HepG2 (cell line): Measurements from ENCODE around the gene ACSS1. TPM values are rescaled to one million over a fixed set of nuclear protein-coding genes. Genes with fewer than 3 reads are reported as not detected.

Experiments used
- EED ChIP-seq: sonication (generic); formaldehyde crosslinking; IDR thresholded peaks from 2 replicates; pipeline ENCODE4 v1.5.0; 2020; ENCODE audit warnings: mild to moderate bottlenecking, missing genetic modification reagents
- FOXC1 ChIP-seq: sonication (generic); formaldehyde crosslinking; IDR thresholded peaks from 2 replicates; pipeline ENCODE4 v1.8.0; 2022; ENCODE audit warnings: mild to moderate bottlenecking, missing genetic modification reagents, borderline replicate concordance
- HNRNPL ChIP-seq: fragments of 200-400 bp; formaldehyde crosslinking; IDR thresholded peaks from 2 replicates; pipeline ENCODE4 v1.6.1; 2017; ENCODE audit warnings: mild to moderate bottlenecking, low read depth, low read length
- HNRNPLL ChIP-seq: fragments of 200-400 bp; formaldehyde crosslinking; IDR thresholded peaks from 2 replicates; pipeline ENCODE4 v1.6.1; 2017; ENCODE audit warnings: mild to moderate bottlenecking, low read depth, low read length; ENCODE audit not compliant: poor library complexity, severe bottlenecking
- KDM4B ChIP-seq: sonication (generic); formaldehyde crosslinking; IDR thresholded peaks from 2 replicates; pipeline ENCODE4 v1.4.0; 2020; ENCODE audit warnings: missing genetic modification reagents
- ZFP82 ChIP-seq: sonication (generic); formaldehyde crosslinking; IDR thresholded peaks from 2 replicates; pipeline ENCODE4 v1.5.1; 2020; ENCODE audit warnings: mild to moderate bottlenecking, missing genetic modification reagents, borderline replicate concordance
- ZNF33A ChIP-seq: sonication (generic); formaldehyde crosslinking; IDR thresholded peaks from 2 replicates; pipeline ENCODE4 v1.5.1; 2020; ENCODE audit warnings: missing genetic modification reagents, mild to moderate bottlenecking, moderate library complexity, borderline replicate concordance
- ZNF367 ChIP-seq: sonication (generic); formaldehyde crosslinking; IDR thresholded peaks from 2 replicates; pipeline ENCODE4 v1.4.0; 2020; ENCODE audit warnings: missing genetic modification reagents, borderline replicate concordance
- ZNF773 ChIP-seq: sonication (generic); formaldehyde crosslinking; IDR thresholded peaks from 2 replicates; pipeline ENCODE4 v1.4.0; 2020; ENCODE audit warnings: missing genetic modification reagents, borderline replicate concordance
- polyA plus RNA-seq, 8 experiments: library from polyadenylated mRNA; depleted of rRNA in 3 of 8; stranded (reverse) in 7 of 8; unstranded in 1 of 8; fragments of >200 nt; fragmentation: Illumina TruSeq in 4 of 8; extraction: Trizol in 4 of 8; gene quantifications; 2 replicates each; pipeline versions ENCODE4 v1.2.1 to v1.2.3, GENCODE V29; 2011 to 2016; ENCODE audit warnings: low read depth in 4 of 8, missing spikeins in 1 of 8, mixed read lengths in 1 of 8; ENCODE audit not compliant: insufficient read depth in 1 of 8
- total RNA-seq, 5 experiments: library from RNA; depleted of rRNA; stranded (reverse); fragments of >200 nt; fragmentation: Illumina TruSeq; extraction: Trizol; gene quantifications; 2 replicates each; pipeline ENCODE4 v1.2.3, GENCODE V29; 2016; ENCODE audit warnings: low read depth in 1 of 5
- TF ChIP-seq, protein P1 (sequence below): IDR thresholded peaks from 2 replicates; pipeline ENCODE4 v1.6.1; 2016; ENCODE audit warnings: missing compliant biosample characterization, missing genetic modification reagents, borderline replicate concordance
- TF ChIP-seq, protein P2 (sequence below): IDR thresholded peaks from 2 replicates; pipeline ENCODE4 v1.6.1; 2016; ENCODE audit warnings: low read depth
- TF ChIP-seq, protein P3 (sequence below): sonication (generic); formaldehyde crosslinking; IDR thresholded peaks from 2 replicates; pipeline ENCODE4 v1.4.0; 2020; ENCODE audit warnings: missing genetic modification reagents
- TF ChIP-seq, protein P4 (sequence below): IDR thresholded peaks from 2 replicates; pipeline ENCODE4 v1.6.1; 2016; ENCODE audit warnings: mild to moderate bottlenecking, missing biosample characterization, missing genetic modification reagents
- TF ChIP-seq, protein P5 (sequence below): sonication (generic); formaldehyde crosslinking; IDR thresholded peaks from 2 replicates; pipeline ENCODE4 v1.5.0; 2020; ENCODE audit warnings: missing genetic modification reagents
- TF ChIP-seq, protein P6 (sequence below): sonication (generic); formaldehyde crosslinking; IDR thresholded peaks from 2 replicates; pipeline ENCODE4 v1.4.0; 2020; ENCODE audit warnings: missing genetic modification reagents
- TF ChIP-seq, protein P7 (sequence below): sonication (generic); formaldehyde crosslinking; IDR thresholded peaks from 2 replicates; pipeline ENCODE4 v1.9.0; 2021; ENCODE audit warnings: missing genetic modification reagents, borderline replicate concordance

ACSS1 gene
- total and polyA plus RNA-seq, 2 of the 13 experiments (the other 11 are each of a cell fraction or from before 2014, with no cell fraction given), result 15.2 to 41.6 TPM

DNA sequence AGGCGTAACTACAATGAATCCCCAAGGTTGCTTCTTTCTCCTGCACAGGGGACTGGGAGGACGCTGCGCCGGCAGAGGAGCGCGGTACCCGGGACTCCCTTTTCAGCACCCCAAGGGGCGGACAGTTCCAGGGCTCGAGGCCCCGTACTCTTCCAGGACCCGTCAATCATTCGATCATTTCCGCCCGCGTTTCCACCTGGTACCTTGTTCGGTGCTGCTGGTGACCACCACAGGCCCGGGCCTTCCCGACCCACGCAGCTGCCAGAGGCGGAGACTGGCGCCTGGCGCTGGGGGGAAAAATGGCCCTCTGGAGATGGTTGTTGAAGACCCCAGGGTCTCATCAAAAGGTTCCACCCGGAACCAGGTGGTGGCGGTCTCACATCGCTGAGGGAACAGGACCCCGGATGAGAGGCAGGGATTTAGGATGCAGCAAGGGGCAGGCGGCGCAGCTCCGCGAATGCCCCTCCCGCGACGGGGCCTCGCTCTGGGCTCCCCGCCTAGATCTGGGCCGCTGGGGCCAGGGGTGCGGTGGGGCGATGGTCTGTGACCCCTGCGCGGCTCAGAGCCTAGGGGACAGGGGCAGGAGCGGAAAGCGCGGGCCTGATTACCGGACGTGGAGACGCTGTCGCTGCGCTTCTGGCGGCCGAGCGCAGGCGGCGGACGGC, 23.3 kb upstream of the ACSS1 start (continued):
- TF ChIP-seq, protein P1, sequence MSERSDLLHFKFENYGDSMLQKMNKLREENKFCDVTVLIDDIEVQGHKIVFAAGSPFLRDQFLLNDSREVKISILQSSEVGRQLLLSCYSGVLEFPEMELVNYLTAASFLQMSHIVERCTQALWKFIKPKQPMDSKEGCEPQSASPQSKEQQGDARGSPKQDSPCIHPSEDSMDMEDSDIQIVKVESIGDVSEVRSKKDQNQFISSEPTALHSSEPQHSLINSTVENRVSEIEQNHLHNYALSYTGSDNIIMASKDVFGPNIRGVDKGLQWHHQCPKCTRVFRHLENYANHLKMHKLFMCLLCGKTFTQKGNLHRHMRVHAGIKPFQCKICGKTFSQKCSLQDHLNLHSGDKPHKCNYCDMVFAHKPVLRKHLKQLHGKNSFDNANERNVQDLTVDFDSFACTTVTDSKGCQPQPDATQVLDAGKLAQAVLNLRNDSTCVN (CRISPR knock-in tag), result no peak
- peak; percentile 52; the same call in 1 of the 2 replicates for TF ChIP-seq ZNF367 (CRISPR knock-in tag)
- TF ChIP-seq ZNF773 (CRISPR knock-in tag), result no peak; the same call in 1 of the 2 replicates
- TF ChIP-seq HNRNPLL, result peak; percentile 16
- TF ChIP-seq, protein P2, sequence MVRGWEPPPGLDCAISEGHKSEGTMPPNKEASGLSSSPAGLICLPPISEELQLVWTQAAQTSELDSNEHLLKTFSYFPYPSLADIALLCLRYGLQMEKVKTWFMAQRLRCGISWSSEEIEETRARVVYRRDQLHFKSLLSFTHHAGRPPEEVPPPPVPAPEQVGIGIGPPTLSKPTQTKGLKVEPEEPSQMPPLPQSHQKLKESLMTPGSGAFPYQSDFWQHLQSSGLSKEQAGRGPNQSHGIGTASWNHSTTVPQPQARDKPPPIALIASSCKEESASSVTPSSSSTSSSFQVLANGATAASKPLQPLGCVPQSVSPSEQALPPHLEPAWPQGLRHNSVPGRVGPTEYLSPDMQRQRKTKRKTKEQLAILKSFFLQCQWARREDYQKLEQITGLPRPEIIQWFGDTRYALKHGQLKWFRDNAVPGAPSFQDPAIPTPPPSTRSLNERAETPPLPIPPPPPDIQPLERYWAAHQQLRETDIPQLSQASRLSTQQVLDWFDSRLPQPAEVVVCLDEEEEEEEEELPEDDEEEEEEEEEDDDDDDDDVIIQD (CRISPR knock-in tag), result no peak
- no peak for TF ChIP-seq ZFP82 (CRISPR knock-in tag)
- TF ChIP-seq, protein P3, sequence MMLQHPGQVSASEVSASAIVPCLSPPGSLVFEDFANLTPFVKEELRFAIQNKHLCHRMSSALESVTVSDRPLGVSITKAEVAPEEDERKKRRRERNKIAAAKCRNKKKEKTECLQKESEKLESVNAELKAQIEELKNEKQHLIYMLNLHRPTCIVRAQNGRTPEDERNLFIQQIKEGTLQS, result 0 out of 2 replicates have a peak, but pooled peaks have one; percentile 45
- TF ChIP-seq, protein P4, sequence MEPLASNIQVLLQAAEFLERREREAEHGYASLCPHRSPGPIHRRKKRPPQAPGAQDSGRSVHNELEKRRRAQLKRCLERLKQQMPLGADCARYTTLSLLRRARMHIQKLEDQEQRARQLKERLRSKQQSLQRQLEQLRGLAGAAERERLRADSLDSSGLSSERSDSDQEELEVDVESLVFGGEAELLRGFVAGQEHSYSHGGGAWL (CRISPR knock-in tag), result peak; percentile 63; the same call in 1 of the 2 replicates
- TF ChIP-seq, protein P5, sequence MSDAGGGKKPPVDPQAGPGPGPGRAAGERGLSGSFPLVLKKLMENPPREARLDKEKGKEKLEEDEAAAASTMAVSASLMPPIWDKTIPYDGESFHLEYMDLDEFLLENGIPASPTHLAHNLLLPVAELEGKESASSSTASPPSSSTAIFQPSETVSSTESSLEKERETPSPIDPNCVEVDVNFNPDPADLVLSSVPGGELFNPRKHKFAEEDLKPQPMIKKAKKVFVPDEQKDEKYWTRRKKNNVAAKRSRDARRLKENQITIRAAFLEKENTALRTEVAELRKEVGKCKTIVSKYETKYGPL (CRISPR knock-in tag), result 0 out of 2 replicates have a peak, but pooled peaks have one; percentile 64
- TF ChIP-seq KDM4B (CRISPR knock-in tag), result peak; percentile 52; the same call in 1 of the 2 replicates
- TF ChIP-seq ZNF33A (CRISPR knock-in tag), result no peak
- TF ChIP-seq, protein P6, sequence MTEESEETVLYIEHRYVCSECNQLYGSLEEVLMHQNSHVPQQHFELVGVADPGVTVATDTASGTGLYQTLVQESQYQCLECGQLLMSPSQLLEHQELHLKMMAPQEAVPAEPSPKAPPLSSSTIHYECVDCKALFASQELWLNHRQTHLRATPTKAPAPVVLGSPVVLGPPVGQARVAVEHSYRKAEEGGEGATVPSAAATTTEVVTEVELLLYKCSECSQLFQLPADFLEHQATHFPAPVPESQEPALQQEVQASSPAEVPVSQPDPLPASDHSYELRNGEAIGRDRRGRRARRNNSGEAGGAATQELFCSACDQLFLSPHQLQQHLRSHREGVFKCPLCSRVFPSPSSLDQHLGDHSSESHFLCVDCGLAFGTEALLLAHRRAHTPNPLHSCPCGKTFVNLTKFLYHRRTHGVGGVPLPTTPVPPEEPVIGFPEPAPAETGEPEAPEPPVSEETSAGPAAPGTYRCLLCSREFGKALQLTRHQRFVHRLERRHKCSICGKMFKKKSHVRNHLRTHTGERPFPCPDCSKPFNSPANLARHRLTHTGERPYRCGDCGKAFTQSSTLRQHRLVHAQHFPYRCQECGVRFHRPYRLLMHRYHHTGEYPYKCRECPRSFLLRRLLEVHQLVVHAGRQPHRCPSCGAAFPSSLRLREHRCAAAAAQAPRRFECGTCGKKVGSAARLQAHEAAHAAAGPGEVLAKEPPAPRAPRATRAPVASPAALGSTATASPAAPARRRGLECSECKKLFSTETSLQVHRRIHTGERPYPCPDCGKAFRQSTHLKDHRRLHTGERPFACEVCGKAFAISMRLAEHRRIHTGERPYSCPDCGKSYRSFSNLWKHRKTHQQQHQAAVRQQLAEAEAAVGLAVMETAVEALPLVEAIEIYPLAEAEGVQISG, result peak; percentile 31; the same call in 1 of the 2 replicates
- 0 out of 2 replicates have a peak, but pooled peaks have one; percentile 28 for TF ChIP-seq HNRNPL
- no peak for TF ChIP-seq FOXC1
- TF ChIP-seq, protein P7, sequence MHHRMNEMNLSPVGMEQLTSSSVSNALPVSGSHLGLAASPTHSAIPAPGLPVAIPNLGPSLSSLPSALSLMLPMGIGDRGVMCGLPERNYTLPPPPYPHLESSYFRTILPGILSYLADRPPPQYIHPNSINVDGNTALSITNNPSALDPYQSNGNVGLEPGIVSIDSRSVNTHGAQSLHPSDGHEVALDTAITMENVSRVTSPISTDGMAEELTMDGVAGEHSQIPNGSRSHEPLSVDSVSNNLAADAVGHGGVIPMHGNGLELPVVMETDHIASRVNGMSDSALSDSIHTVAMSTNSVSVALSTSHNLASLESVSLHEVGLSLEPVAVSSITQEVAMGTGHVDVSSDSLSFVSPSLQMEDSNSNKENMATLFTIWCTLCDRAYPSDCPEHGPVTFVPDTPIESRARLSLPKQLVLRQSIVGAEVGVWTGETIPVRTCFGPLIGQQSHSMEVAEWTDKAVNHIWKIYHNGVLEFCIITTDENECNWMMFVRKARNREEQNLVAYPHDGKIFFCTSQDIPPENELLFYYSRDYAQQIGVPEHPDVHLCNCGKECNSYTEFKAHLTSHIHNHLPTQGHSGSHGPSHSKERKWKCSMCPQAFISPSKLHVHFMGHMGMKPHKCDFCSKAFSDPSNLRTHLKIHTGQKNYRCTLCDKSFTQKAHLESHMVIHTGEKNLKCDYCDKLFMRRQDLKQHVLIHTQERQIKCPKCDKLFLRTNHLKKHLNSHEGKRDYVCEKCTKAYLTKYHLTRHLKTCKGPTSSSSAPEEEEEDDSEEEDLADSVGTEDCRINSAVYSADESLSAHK (CRISPR knock-in tag), result no peak
- peak; percentile 36; the same call in 1 of the 2 replicates for TF ChIP-seq EED (CRISPR knock-in tag)
